GM06990 (cell line): ENCODE measurements around the gene FGF18.

Experiments used
- DNase-seq: peaks from one replicate; pipeline ENCODE4 v3.0.0-alpha.2; 2011; ENCODE audit not compliant: insufficient read length; ENCODE audit errors: extremely low read depth
- H3K27me3 ChIP-seq: replicated peaks from 2 replicates; pipeline ENCODE4 v1.6.0; 2011; ENCODE audit warnings: low read length; ENCODE audit not compliant: control insufficient read depth, insufficient read depth
- H3K36me3 ChIP-seq: 2 replicates; pipeline ENCODE4 v1.5.1; 2011; ENCODE audit warnings: low read length; ENCODE audit not compliant: control insufficient read depth, insufficient read depth
- H3K4me3 ChIP-seq: replicated peaks from 2 replicates; pipeline ENCODE4 v1.5.1; 2011; ENCODE audit warnings: low read depth, mild to moderate bottlenecking, control low read depth, low read length
- CTCF ChIP-seq: IDR thresholded peaks from 2 replicates; pipeline ENCODE4 v1.5.1; 2011; ENCODE audit warnings: low read length, control low read depth, mild to moderate bottlenecking, inconsistent platforms; ENCODE audit not compliant: insufficient read depth, poor library complexity, severe bottlenecking

FGF18 gene

DNA sequence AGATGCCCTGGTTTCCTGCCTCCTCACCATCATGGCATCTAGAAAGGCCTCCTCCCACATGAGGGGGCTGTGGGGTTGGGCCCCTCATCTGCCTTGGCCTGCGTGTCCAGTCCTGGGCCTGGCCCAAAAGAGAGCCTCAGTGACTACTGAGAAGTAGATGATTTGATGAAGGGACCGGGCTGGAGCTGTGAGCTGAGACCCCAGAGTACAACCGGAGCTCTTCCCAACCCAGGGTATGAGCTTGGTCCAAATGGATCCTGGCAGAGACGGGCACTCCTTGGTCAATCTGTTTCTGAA, 62.9 kb downstream of the FGF18 start:
- H3K36me3 ChIP-seq: no peaks in the 10 kb centered on the region
- no peaks in the 10 kb centered on the region for H3K27me3 ChIP-seq
- no peak for DNase-seq
- no peak for TF ChIP-seq CTCF
- H3K4me3 ChIP-seq: no peak overlapping the region

DNA sequence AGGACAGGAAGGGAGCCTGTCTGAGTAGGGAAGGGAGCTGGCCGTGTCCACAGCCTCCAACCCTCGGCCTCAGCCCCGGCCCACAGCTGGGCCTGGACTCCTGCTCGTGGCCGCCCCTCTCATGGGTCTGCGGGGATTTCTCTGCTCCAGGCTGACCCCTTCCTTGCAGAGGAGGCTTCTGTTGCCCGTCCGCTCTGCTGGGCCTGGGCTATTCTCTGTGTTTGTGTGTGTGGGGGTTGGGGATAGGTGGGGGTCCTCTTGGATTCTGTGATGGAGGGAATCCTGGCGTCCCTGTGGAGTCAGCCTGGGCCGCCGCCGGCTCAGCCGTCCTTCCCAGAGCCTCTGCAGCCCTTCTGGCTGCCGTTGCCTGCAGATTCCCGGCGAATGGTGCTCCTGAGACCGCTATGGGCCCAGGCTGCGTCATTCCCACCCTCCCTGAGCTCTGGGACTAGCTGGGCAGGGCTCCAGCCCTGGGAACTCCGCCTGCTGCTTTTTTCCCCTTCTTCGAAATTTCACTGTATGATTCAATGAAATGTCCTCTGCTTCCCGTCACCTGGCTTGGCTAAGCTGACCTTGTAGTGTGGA, 64.2 kb downstream of the FGF18 start:
- no peak for TF ChIP-seq CTCF
- no peaks in the 10 kb centered on the region for H3K27me3 ChIP-seq
- H3K4me3 ChIP-seq: no peak overlapping the region
- DNase-seq: no peak
- no peaks in the 10 kb centered on the region for H3K36me3 ChIP-seq

GRCh38 chr5:171484460-171484899, 65.0 kb downstream of the FGF18 start:
- Histone ChIP-seq H3K4me3 (no peak overlapping the region), H3K36me3 (no peaks in the 10 kb centered on the region), H3K27me3 (no peaks in the 10 kb centered on the region)
- peak; percentile 85 for TF ChIP-seq CTCF
- DNase-seq: no peak

DNA sequence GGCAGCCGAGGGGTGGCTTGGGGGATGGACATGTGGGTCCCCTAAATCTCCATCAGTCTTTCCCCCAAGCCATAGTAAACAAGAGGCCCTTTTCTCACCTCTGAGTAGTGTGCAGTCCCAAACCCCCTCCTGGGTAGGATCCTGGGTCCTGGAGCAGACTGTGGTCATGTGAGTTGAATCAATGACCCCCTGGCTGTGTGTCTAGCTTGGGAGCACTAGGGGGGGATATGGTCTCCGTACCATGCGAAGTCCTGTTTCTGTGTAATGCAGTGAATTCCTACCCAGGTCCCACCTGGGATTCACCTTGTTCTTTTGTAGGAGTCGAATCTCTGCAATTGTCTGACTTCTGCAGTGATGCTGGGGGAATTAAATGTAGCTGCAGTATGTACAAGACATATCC, 66.2 kb downstream of the FGF18 start:
- no peak for DNase-seq
- no peaks in the 10 kb centered on the region for H3K27me3 ChIP-seq
- H3K36me3 ChIP-seq: no peaks in the 10 kb centered on the region
- no peak overlapping the region for H3K4me3 ChIP-seq
- TF ChIP-seq CTCF: no peak

GRCh38 chr5:171486613-171487012, 67.2 kb downstream of the FGF18 start:
- Histone ChIP-seq H3K36me3 (no peaks in the 10 kb centered on the region), H3K27me3 (no peaks in the 10 kb centered on the region), H3K4me3 (no peak overlapping the region)
- TF ChIP-seq CTCF: no peak
- no peak for DNase-seq

DNA sequence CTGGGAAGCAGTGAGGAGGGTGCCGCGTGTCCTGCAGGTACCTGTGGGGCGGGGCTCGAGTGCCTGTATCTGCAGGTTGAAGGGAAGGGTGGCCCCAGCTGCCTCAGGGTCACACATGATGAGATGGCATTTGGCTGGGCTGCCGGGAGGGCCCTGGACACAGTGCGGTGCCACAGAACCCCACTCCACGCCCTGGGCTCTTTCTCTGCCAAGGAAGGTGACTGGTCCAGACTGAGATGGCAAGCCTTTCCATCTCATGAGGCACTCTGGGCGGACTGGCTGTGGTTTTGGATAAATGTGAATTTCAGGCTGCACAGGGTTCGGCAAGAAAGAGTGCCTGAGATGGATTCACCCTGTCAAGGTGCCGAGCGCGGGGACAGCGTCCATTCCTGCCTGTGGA, 69.4 kb downstream of the FGF18 start:
- DNase-seq: no peak
- no peak for TF ChIP-seq CTCF
- Histone ChIP-seq H3K4me3 (no peak overlapping the region), H3K36me3 (no peaks in the 10 kb centered on the region), H3K27me3 (no peaks in the 10 kb centered on the region)
